ENCODE measurements around the gene SLC25A26. TPM values are rescaled to one million over a fixed set of nuclear protein-coding genes. Genes with fewer than 3 reads are reported as not detected.

SLC25A26 gene
- total RNA-seq, 1 donor from 2014 or later: 23.2 TPM

DNA sequence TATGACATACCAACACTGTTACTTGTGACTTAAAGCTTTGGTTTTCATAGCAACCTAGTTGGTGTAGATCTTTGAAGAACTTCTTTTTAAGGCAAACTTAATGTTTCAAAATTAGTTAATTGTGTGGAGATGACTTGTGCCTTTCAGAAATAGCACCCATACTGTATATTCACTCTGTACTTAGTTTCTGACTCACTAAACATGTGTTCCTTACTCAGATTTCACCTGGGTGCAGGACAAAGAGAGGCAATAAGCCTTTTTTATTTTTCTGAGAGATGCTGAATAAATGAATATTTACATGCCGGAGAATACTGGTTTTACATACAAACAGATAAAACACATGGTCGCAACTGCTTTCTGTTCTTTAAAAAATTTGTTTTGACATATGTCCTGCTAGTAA is 44.8 kb downstream of the SLC25A26 start:
- no peak for ATAC-seq (ENCODE audit: low read depth)
- Mint-ChIP-seq H3K27ac (no peak overlapping the region), H3K4me1 (peaks cover 25% of the 10 kb centered on the region), H3K4me3 (no peak overlapping the region), H3K9me3 (peaks cover 5% of the 10 kb centered on the region), H3K36me3 (ENCODE audit: low read depth) (peaks cover 40% of the 10 kb centered on the region), H3K27me3 (no peaks in the 10 kb centered on the region)
- POLR2A ChIA-PET: no interaction called here
- intact Hi-C loops (cut with micrococcal nuclease): no loop called here
- CTCF ChIA-PET: no interaction called here
- no peak for TF ChIP-seq CTCF (IDR thresholded peaks at IDR 0.05)
- no peak for DNase-seq

- Mint-ChIP-seq H3K9me3 (peaks cover 5% of the 10 kb centered on the region), H3K27me3 (no peaks in the 10 kb centered on the region), H3K4me3 (no peak overlapping the region), H3K27ac (peak overlapping the region; percentile 10), H3K4me1 (peaks cover 25% of the 10 kb centered on the region), H3K36me3 (ENCODE audit: low read depth) (peaks cover 39% of the 10 kb centered on the region)
- no peak for TF ChIP-seq CTCF (IDR thresholded peaks at IDR 0.05)
- ATAC-seq (ENCODE audit: low read depth): no peak
- intact Hi-C loops (cut with micrococcal nuclease): no loop called here
- CTCF ChIA-PET: interaction anchor here (0.9 to 1.1 kb wide), 2 partner anchors 11 to 556 kb away, joined by 3 to 4 read pairs; no protein-coding TSS in a partner anchor
- POLR2A ChIA-PET: no interaction called here
- DNase-seq: no peak
Measured at GRCh38 chr3:66266551-66266950, 45.8 kb downstream of the SLC25A26 start.

DNA sequence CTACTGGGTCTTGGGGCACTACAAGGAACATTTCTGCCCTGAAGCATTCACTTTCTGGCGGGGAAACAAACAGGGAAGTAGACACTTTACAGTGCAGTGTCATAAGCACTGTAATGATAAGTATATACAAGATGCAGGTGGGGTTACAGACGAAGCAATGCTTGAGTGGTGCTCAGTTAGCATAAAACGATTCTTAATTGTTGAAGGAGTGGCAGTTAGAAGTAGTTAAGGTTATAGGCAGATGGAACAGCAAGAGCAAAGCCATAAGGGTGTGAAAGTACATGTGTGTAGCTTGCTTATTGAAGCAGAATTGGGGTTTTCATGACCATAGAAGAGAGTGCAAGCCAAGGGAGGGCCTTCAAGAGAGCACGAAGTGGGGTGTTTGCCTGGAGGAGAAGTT is 46.2 kb downstream of the SLC25A26 start:
- peak overlapping the region; percentile 10 for H3K27ac Mint-ChIP-seq

DNA sequence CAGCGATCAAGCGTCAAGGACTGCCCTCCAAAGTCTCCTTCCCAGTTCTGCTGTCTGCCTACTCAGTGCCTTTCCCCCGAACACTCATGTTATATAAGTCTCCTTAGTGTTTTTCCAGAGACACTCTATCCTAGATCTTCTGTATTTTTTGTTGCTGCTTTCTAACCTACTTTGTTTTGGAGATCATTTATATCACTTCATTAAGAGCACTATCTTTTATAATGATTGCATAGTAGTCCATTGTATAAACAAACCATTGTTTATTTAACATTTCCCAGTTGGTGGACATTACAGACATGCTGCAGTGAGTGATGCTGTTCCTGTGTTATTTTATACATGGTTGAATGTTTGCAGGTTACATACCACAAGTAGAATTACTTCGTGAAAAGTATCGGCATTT is 47.1 kb downstream of the SLC25A26 start:
- ATAC-seq (ENCODE audit: low read depth) (no peak), DNase-seq (no peak)
- CTCF ChIA-PET: no interaction called here
- Mint-ChIP-seq H3K4me1 (peaks cover 25% of the 10 kb centered on the region), H3K36me3 (ENCODE audit: low read depth) (peaks cover 42% of the 10 kb centered on the region), H3K27me3 (no peaks in the 10 kb centered on the region), H3K4me3 (no peak overlapping the region), H3K9me3 (peaks cover 5% of the 10 kb centered on the region), H3K27ac (no peak overlapping the region)
- intact Hi-C loops (cut with micrococcal nuclease): no loop called here
- POLR2A ChIA-PET: no interaction called here
- no peak for TF ChIP-seq CTCF (IDR thresholded peaks at IDR 0.05)

More for the DNA sequence above, 46.2 kb downstream of the SLC25A26 start:
- no peak for DNase-seq
- POLR2A ChIA-PET: no interaction called here
- Mint-ChIP-seq H3K4me1 (peaks cover 25% of the 10 kb centered on the region), H3K36me3 (ENCODE audit: low read depth) (peaks cover 39% of the 10 kb centered on the region), H3K27me3 (no peaks in the 10 kb centered on the region), H3K9me3 (peaks cover 5% of the 10 kb centered on the region), H3K4me3 (no peak overlapping the region)
- peak; percentile 81 for ATAC-seq (ENCODE audit: low read depth)
- CTCF ChIA-PET: interaction anchor here (0.9 to 1.1 kb wide), 2 partner anchors 11 to 555 kb away, joined by 3 to 4 read pairs; no protein-coding TSS in a partner anchor
- intact Hi-C loops (cut with micrococcal nuclease): no loop called here
- TF ChIP-seq CTCF (IDR thresholded peaks at IDR 0.05): no peak

- Mint-ChIP-seq H3K4me3 (no peak overlapping the region), H3K4me1 (peaks cover 25% of the 10 kb centered on the region), H3K9me3 (peaks cover 5% of the 10 kb centered on the region), H3K36me3 (ENCODE audit: low read depth) (peaks cover 43% of the 10 kb centered on the region), H3K27ac (no peak overlapping the region), H3K27me3 (no peaks in the 10 kb centered on the region)
- DNase-seq: no peak
- no peak for TF ChIP-seq CTCF (IDR thresholded peaks at IDR 0.05)
- ChIA-PET POLR2A (no interaction called here), CTCF (interaction anchor here (1.1 kb wide), 1 partner anchor 553 kb away, joined by 4 read pairs; no protein-coding TSS in a partner anchor)
- ATAC-seq (ENCODE audit: low read depth): no peak
- intact Hi-C loops (cut with micrococcal nuclease): no loop called here
Measured at GRCh38 chr3:66268864-66269263, 48.1 kb downstream of the SLC25A26 start.

Measured in activated B cell treated with CpG ODN at 0.5 μM for 24 hours (primary cell).